ENCODE results near the gene POU2AF3. TPM values are rescaled to one million over a fixed set of nuclear protein-coding genes. Genes with fewer than 3 reads are reported as not detected.
A peak's percentile ranks its signal among the peaks of the same experiment; 100 is the strongest.

POU2AF3 gene
- total RNA-seq, 2 donors from 2014 or later = 1.0 to 10.9 TPM

- Histone ChIP-seq H3K36me3 (replicated peaks in 1 of 2; ENCODE audit: insufficient read depth in 1 of 2, low read depth in 2 of 2) (no peaks in the 10 kb centered on the region), H3K27ac (peak overlapping the region; percentile 1 to 78 (median 74)), H3K9me3 (no peaks in the 10 kb centered on the region), H3K27me3 (no peaks in the 10 kb centered on the region), H3K4me1 (peaks cover 65% of the 10 kb centered on the region), H3K4me3 (no peak overlapping the region)
- ATAC-seq (no peak), DNase-seq (no peak)
- 52 to 59% methylated on average over 6 of the region's 6 CpGs for WGBS, 2 donors
- intact Hi-C loops (cut with DNase I) = no loop called here
- TF ChIP-seq POLR2A (IDR thresholded peaks at IDR 0.05) = no peak
- TF ChIP-seq CTCF (IDR thresholded peaks at IDR 0.05) = no peak
Measured at GRCh38 chr11:111335549-111335948, 37.2 kb downstream of the POU2AF3 start.

- H3K4me1 ChIP-seq = peaks cover 59% of the 10 kb centered on the region
- ATAC-seq = no peak
- TF ChIP-seq POLR2A (IDR thresholded peaks at IDR 0.05) (no peak), CTCF (IDR thresholded peaks at IDR 0.05) (no peak)
Measured at GRCh38 chr11:111336062-111336461, 37.7 kb downstream of the POU2AF3 start.

GRCh38 chr11:111336582-111337256 lies 38.4 kb downstream of the POU2AF3 start:
- H3K4me3 ChIP-seq = no peak overlapping the region
- H3K4me1 ChIP-seq = peaks cover 53% of the 10 kb centered on the region
- no peak for DNase-seq
- intact Hi-C loops (cut with DNase I) = no loop called here
- H3K27ac ChIP-seq = peak overlapping the region in 2 of 4 donors; percentile 75 to 78
- H3K27me3 ChIP-seq = no peaks in the 10 kb centered on the region
- no peak for ATAC-seq
- H3K9me3 ChIP-seq = no peaks in the 10 kb centered on the region
- no peak for TF ChIP-seq POLR2A (IDR thresholded peaks at IDR 0.05)
- no peak for TF ChIP-seq CTCF (IDR thresholded peaks at IDR 0.05)
- H3K36me3 ChIP-seq (replicated peaks in 1 of 2; ENCODE audit: insufficient read depth in 1 of 2, low read depth in 2 of 2) = no peaks in the 10 kb centered on the region
- WGBS, 2 donors = 81 to 95% methylated on average over 2 of the region's 2 CpGs

More at GRCh38 chr11:111336062-111336461, 37.7 kb downstream of the POU2AF3 start:
- DNase-seq = no peak
- intact Hi-C loops (cut with DNase I) = no loop called here
- Histone ChIP-seq H3K36me3 (replicated peaks in 1 of 2; ENCODE audit: insufficient read depth in 1 of 2, low read depth in 2 of 2) (no peaks in the 10 kb centered on the region), H3K4me3 (no peak overlapping the region), H3K27me3 (no peaks in the 10 kb centered on the region), H3K27ac (peak overlapping the region; percentile 1 to 78 (median 74)), H3K9me3 (no peaks in the 10 kb centered on the region)
- WGBS, 2 donors = 74 to 78% methylated on average over 4 of the region's 4 CpGs

GRCh38 chr11:111339758-111340388 lies 41.5 kb downstream of the POU2AF3 start:
- Histone ChIP-seq H3K9me3 (no peaks in the 10 kb centered on the region), H3K4me1 (peaks cover 27% of the 10 kb centered on the region), H3K4me3 (no peak overlapping the region), H3K27ac (no peak overlapping the region), H3K36me3 (replicated peaks in 1 of 2; ENCODE audit: insufficient read depth in 1 of 2, low read depth in 2 of 2) (no peaks in the 10 kb centered on the region), H3K27me3 (no peaks in the 10 kb centered on the region)
- TF ChIP-seq POLR2A (IDR thresholded peaks at IDR 0.05) (no peak), CTCF (IDR thresholded peaks at IDR 0.05) (no peak)
- ATAC-seq (no peak), DNase-seq (no peak)
- intact Hi-C loops (cut with DNase I) = no loop called here
